ENCODE measurements around the gene PLA2G2F.
"Not testable (repeated sequence)": the region's sequence is repeated elsewhere in the genome, so short reads cannot be mapped to it uniquely, and the experiment has no call there.

Gene PLA2G2F

GRCh38 chr1:20114021-20114648 lies 25.0 kb upstream of the PLA2G2F start:
- DNase-seq (ENCODE audit: low read depth): no peak

- DNase-seq (ENCODE audit: low read depth): no peak
Observed at GRCh38 chr1:20115479-20115878, 23.6 kb upstream of the PLA2G2F start.

GRCh38 chr1:20115916-20116315 lies 23.2 kb upstream of the PLA2G2F start:
- DNase-seq (ENCODE audit: low read depth): no peak

- no peak for DNase-seq (ENCODE audit: low read depth)
Observed at GRCh38 chr1:20117236-20117635, 21.9 kb upstream of the PLA2G2F start.

- no peak for DNase-seq (ENCODE audit: low read depth)
Observed at GRCh38 chr1:20119347-20119746, 19.8 kb upstream of the PLA2G2F start, which contains the start of gene PLA2G2D. TSS of gene PLA2G2D (minus strand) at chr1:20119536. CDS start at chr1:20119498, 38 bp downstream.

- DNase-seq (ENCODE audit: low read depth): no peak
Observed at GRCh38 chr1:20120796-20121195, 18.3 kb upstream of the PLA2G2F start.

- DNase-seq (ENCODE audit: low read depth): no peak
Observed at GRCh38 chr1:20123722-20124455, 15.2 kb upstream of the PLA2G2F start.

- DNase-seq (ENCODE audit: low read depth): peak; percentile 70
Observed at GRCh38 chr1:20124456-20125057, 14.6 kb upstream of the PLA2G2F start.

- DNase-seq (ENCODE audit: low read depth): no peak
Observed at GRCh38 chr1:20125100-20125499, 14.0 kb upstream of the PLA2G2F start.

GRCh38 chr1:20126041-20126805 lies 12.9 kb upstream of the PLA2G2F start:
- DNase-seq (ENCODE audit: low read depth): no peak

- no peak for DNase-seq (ENCODE audit: low read depth)
Observed at GRCh38 chr1:20126806-20127440, 12.2 kb upstream of the PLA2G2F start.

- not testable (repeated sequence) for DNase-seq (ENCODE audit: low read depth)
Observed at GRCh38 chr1:20130518-20130917, 8.6 kb upstream of the PLA2G2F start.

GRCh38 chr1:20134995-20135394 lies 4.1 kb upstream of the PLA2G2F start:
- DNase-seq (ENCODE audit: low read depth): no peak

- no peak for DNase-seq (ENCODE audit: low read depth)
Observed at GRCh38 chr1:20136249-20136648, 2.9 kb upstream of the PLA2G2F start.

GRCh38 chr1:20137055-20137454 lies 2.1 kb upstream of the PLA2G2F start:
- DNase-seq (ENCODE audit: low read depth): no peak

- DNase-seq (ENCODE audit: low read depth): no peak
Observed at GRCh38 chr1:20137604-20138003, 1.5 kb upstream of the PLA2G2F start.

- DNase-seq (ENCODE audit: low read depth): no peak
Observed at GRCh38 chr1:20138346-20138745, 777 bp upstream of the PLA2G2F start.

GRCh38 chr1:20139776-20140612 lies 871 bp downstream of the PLA2G2F start:
- DNase-seq (ENCODE audit: low read depth): no peak

- no peak for DNase-seq (ENCODE audit: low read depth)
Observed at GRCh38 chr1:20141001-20141400, 1.9 kb downstream of the PLA2G2F start.

GRCh38 chr1:20141466-20141865 lies 2.3 kb downstream of the PLA2G2F start:
- DNase-seq (ENCODE audit: low read depth): no peak
